ENCODE results near the gene TAOK2. TPM values are rescaled to one million over a fixed set of nuclear protein-coding genes. Genes with fewer than 3 reads are reported as not detected.

The TAOK2 gene
- total and polyA plus RNA-seq, 2 of the 13 experiments (the other 11 are each of a cell fraction or from before 2014, with no cell fraction given), result 17.4 to 43.2 TPM

GRCh38 chr16:29984137-29984763 lies 10.6 kb downstream of the TAOK2 start (continued):
- TF ChIP-seq ZNF362 (CRISPR knock-in tag; IDR thresholded peaks at IDR 0.05; ENCODE audit: borderline replicate concordance), result no peak
- no peak for TF ChIP-seq ZFP82 (CRISPR knock-in tag; IDR thresholded peaks at IDR 0.05; ENCODE audit: borderline replicate concordance)
- TF ChIP-seq WIZ (CRISPR knock-in tag; IDR thresholded peaks at IDR 0.05), result no peak
- TF ChIP-seq NR2F6 (IDR thresholded peaks at IDR 0.05), result no peak
- no peak for TF ChIP-seq NR2F6 (CRISPR knock-in tag; IDR thresholded peaks at IDR 0.05)

DNA sequence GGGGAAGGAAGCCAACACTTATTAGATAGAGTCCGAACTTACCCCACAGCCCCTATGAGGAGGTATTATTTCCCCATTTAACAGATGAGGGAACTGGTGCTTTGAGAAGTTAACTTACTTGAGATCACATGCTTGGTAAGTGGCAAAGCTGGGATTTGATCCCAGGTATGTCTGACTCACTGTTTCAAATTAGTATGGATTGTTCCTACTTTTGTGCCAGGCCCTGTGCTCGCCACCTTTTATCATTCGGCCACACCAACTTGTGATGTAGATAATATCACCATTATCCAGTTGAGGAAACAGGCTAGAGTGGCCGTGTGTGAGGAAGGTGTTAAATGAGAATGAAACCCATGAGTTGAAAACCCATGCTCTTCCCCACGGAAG lies 11.1 kb downstream of the TAOK2 start:
- H3K4me2 ChIP-seq (ENCODE audit: low read depth, low read length), result no peak overlapping the region
- no peaks in the 10 kb centered on the region for H3K9me3 ChIP-seq (ENCODE audit: low read length)
- peaks cover 64 to 100% of the 10 kb centered on the region in 2 experiments for H3K36me3 ChIP-seq (replicated peaks in 1 of 2; ENCODE audit: control insufficient read depth in 1 of 2, insufficient read depth in 2 of 2, low read length in 2 of 2)
- no peaks in the 10 kb centered on the region for H3K27me3 ChIP-seq (ENCODE audit: control insufficient read depth in 1 of 2, insufficient read depth in 2 of 2, low read length in 2 of 2)
- WGBS (ENCODE audit: low lambda C conversion rate), result 94% methylated on average over 5 of the region's 5 CpGs
- no peaks in the 10 kb centered on the region for H3K4me1 ChIP-seq (ENCODE audit: insufficient read depth, low read length)
- CTCF ChIA-PET (ENCODE audit: low intra/inter-chr PET ratio, low total read pairs), result no interaction called here
- no peak for ATAC-seq
- H3K9ac ChIP-seq (ENCODE audit: insufficient read depth, low read depth, low read length), result no peak overlapping the region
- no peak overlapping the region for H2AFZ ChIP-seq (ENCODE audit: low read length)
- no peaks in the 10 kb centered on the region for H3K79me2 ChIP-seq (ENCODE audit: insufficient read depth, low read length)
- in situ Hi-C loops (cut with HindIII; ENCODE audit: extremely low pct_ligation_motif_present, low pct_unique_long_range_greater_than_20kb), result no loop called here
- no peak for DNase-seq (ENCODE audit: low spot score)
- FAIRE-seq, result no peak
- BruUV-seq (replicated peaks), result no TSS peak
- H4K20me1 ChIP-seq (ENCODE audit: insufficient read depth, low read length), result no peaks in the 10 kb centered on the region
- POLR2A ChIA-PET, result no interaction called here
- intact Hi-C loops (cut with micrococcal nuclease; ENCODE audit: unreplicated experiment), result no loop called here
- TF ChIP-seq MXD4 (CRISPR knock-in tag; IDR thresholded peaks at IDR 0.05), result no peak
- TF ChIP-seq ZNF558 (CRISPR knock-in tag; IDR thresholded peaks at IDR 0.05; ENCODE audit: borderline replicate concordance), result no peak
- TF ChIP-seq JUNB (CRISPR knock-in tag; IDR thresholded peaks at IDR 0.05; ENCODE audit: borderline replicate concordance), result no peak
- TF ChIP-seq WIZ (CRISPR knock-in tag; IDR thresholded peaks at IDR 0.05), result no peak
- no peak for TF ChIP-seq CC2D1A (CRISPR knock-in tag; IDR thresholded peaks at IDR 0.05)
- no peak for TF ChIP-seq ZMYM2 (CRISPR knock-in tag; IDR thresholded peaks at IDR 0.05)
- TF ChIP-seq CHD4 (IDR thresholded peaks at IDR 0.05; ENCODE audit: borderline replicate concordance, low read length), result no peak
- TF ChIP-seq RFXANK (CRISPR knock-in tag; IDR thresholded peaks at IDR 0.05), result no peak
- TF ChIP-seq, protein P1, sequence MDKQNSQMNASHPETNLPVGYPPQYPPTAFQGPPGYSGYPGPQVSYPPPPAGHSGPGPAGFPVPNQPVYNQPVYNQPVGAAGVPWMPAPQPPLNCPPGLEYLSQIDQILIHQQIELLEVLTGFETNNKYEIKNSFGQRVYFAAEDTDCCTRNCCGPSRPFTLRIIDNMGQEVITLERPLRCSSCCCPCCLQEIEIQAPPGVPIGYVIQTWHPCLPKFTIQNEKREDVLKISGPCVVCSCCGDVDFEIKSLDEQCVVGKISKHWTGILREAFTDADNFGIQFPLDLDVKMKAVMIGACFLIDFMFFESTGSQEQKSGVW (CRISPR knock-in tag; IDR thresholded peaks at IDR 0.05; ENCODE audit: borderline replicate concordance), result no peak
- no peak for TF ChIP-seq TBP (CRISPR knock-in tag; IDR thresholded peaks at IDR 0.05)
- no peak for TF ChIP-seq KDM5A (IDR thresholded peaks at IDR 0.05; ENCODE audit: borderline replicate concordance, low read length)
- no peak for TF ChIP-seq THAP7 (CRISPR knock-in tag; IDR thresholded peaks at IDR 0.05)
- TF ChIP-seq ZNF597 (CRISPR knock-in tag; IDR thresholded peaks at IDR 0.05), result no peak
- TF ChIP-seq ZNF670 (CRISPR knock-in tag; IDR thresholded peaks at IDR 0.05; ENCODE audit: borderline replicate concordance), result no peak
- TF ChIP-seq CEBPB (IDR thresholded peaks at IDR 0.05; ENCODE audit: borderline replicate concordance, low read depth, low read length), result no peak
- H3K4me3 ChIP-seq (replicated peaks in 1 of 3; ENCODE audit: insufficient read depth in 1 of 3, low read depth in 2 of 3, low read length in 3 of 3), result no peak overlapping the region
- no peak overlapping the region for H3K27ac ChIP-seq (ENCODE audit: extremely low read length, insufficient read depth, low read length)

Measured in HepG2 (cell line).